ENCODE measurements around the gene AFF1.
"Not testable (repeated sequence)": the region's sequence is repeated elsewhere in the genome, so short reads cannot be mapped to it uniquely, and the experiment has no call there.

AFF1 gene

DNA sequence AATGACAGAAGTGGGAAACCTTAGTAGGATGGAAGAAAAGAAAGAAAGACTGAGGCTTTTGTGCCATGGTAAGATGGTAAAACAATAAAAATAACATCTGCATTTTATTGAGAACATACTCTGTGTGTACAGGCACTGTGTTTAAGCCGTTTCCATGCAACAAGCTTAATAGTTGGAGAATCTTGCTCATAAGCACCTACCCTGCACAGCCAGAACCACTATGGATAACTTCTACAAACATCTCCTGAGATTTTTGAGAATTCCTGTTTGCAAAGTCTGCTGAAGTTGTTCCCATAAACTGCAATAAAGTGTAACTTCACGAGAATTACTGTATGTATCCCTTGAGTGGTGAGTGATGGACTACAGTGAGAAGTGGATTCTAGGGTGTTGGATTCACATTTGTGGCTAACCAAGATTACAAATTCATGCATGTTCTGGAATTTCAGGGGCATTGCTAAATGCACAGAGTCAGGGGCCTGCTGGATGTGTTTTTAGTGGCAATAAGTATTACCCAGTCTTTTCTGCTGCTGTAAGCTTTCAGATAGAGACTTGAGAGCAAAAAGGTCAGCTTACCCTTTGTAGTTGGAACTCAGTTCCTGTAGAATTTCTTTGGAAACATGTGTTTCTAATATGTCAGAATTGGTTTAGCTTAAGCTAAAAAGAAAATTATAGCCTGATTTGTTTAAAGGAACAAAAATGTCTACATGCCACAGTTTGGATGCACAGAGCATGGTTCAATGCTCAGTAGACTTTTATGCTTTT lies 132.5 kb downstream of the AFF1 start:
- DNase-seq: no peak

DNA sequence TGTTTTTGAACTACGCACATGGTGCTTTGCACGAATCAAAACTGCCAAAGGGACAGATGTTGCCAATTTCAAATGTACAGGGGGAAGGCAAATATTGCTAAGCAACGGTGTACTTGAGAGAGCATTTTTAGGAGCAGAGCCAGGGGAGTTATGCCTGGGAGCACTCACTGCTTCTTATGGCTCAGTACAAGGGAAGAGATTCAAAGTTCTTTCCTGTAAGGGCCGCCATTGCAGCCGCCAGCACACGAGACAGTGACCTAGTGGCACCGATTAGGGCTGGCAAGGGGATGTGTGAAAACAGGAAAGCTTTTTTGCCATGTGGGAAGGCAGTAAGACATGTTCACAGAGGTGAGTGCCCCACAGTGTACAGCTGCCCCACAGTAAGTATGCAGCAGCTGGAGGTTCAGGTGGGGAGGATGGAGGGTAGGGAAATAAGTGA lies 133.8 kb downstream of the AFF1 start:
- peak; percentile 61 to 91 for DNase-seq

DNA sequence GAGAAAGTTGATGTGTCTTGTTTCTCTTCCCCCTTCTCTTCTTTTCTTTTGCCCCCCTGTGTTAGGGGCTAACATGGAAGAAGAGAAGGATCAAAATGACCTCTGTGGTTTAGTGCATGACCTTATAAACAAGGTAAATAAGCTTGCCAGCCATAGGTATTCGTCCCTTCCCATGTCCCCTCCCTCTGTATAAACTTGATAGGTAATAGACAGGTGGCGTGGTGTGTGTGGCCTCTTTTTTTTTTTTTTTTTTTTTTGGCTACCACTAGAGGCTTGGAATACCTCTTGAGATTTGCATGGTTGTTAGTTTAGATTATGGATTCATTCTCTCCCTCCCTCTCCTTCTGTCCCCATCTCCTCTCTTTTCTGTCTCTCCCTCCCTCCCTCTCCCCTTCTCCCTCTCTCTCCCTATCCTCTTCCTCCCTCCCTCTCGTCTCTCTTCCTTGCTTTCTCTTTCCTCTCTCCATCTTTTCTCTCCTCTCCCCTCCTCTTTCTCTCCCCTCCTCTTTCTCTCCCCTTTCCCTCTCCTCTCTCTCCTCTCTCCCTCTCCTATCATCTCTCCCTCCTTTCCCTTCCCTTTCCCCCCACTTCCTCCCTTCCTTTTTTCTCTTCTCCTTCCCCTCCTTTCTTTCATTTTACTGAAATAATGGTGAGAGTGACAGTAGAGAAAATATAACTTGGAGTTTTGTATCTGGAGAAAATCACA lies 134.4 kb downstream of the AFF1 start:
- peak; percentile 5 to 60 for DNase-seq

DNA sequence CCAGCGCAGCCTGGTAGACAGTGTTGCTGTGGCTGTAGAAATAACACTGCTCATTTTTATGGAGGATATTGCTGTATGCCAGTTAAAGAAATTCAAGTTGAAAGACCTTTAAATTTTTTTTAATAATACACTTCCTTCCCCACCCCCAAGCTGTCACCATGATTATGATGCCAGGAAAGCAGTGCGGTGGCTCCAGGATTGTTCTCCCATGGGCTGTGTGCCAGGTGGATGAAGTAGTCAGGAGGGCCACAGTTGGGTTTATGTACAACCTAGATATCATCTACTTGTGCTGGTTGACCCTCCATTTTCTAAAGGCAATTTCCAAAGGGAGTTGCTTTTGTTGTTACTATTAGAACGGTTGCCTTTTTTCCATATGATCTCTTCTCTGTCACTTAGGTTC lies 136.6 kb downstream of the AFF1 start:
- DNase-seq: peak; percentile 51 to 68

- not testable (repeated sequence) for DNase-seq
Measured at GRCh38 chr4:87072545-87072944, 137.7 kb downstream of the AFF1 start.

DNA sequence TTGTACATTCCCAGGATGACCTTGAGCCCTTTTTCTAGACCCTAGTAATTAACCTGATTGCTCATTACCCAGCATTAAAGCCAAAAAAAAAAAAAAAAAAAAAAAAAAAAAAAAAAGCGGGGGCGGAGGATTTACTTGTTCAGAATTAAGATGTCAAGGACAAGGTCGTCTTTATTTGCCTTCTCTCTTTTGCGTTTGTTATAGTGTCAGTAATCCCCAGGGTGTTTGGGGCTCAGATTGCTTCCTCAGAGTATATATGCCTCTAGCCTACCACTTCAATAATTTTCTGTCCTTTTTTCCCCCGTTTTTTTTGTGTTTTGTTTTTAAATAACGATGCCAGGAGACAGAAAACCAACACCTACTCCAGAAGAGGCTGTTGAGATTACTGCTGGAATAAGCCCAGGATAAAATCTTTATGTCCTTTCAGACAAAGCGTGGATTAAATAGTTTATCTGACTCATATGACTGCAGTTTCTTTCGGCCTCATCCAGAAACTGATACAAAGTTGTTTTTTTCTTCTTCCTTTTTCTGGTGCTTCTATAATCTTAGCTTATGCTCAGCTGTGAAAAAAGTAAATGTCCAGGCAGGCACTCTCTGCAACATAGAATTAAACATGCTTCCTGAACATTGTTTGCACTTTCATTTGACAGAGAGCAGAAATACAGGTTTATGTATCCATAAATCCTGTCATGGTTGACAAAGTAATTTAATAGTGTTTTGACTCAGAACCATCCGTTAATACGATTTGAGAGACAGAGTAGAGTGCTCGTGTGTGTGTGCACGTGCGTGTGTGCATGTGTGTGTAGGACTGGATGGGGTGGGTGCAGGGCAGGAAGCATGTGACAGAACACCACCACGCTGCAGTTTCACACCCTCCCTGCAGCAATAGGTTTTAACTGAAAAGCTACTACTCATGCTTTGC lies 138.6 kb downstream of the AFF1 start:
- DNase-seq: peak; percentile 56 to 87

GRCh38 chr4:87074121-87074488 lies 139.3 kb downstream of the AFF1 start:
- no peak for DNase-seq

- DNase-seq: no peak
Measured at GRCh38 chr4:87075876-87076275, 141.1 kb downstream of the AFF1 start.

- DNase-seq: no peak
Measured at GRCh38 chr4:87076690-87077358, 142.0 kb downstream of the AFF1 start.

GRCh38 chr4:87077914-87078585 lies 143.2 kb downstream of the AFF1 start:
- no peak for DNase-seq

DNA sequence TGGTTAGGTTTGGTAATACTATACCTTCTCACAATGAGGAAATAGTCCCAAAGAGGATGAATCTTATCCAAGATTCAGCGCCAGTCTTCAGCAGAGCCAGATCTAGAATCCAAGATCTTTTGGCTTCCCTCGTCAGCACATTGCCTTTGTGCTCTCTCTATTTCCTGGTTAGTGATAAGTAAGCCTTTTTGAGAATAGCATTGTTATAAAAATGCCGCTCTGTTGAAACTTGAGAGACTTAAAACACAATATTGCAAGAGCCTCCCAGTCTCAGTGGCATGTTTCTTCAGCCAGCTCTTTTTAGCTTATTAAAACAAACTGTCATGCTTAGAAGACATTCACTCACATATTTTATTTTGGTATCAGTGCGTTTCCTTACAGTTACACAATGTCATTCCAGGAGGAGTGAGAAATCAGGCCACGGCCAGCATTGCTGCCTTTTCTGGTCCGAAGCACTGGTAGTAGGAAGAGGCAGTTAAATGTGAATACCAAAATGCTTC lies 144.2 kb downstream of the AFF1 start:
- DNase-seq: no peak

GRCh38 chr4:87079967-87080366 lies 145.2 kb downstream of the AFF1 start:
- no peak for DNase-seq

DNA sequence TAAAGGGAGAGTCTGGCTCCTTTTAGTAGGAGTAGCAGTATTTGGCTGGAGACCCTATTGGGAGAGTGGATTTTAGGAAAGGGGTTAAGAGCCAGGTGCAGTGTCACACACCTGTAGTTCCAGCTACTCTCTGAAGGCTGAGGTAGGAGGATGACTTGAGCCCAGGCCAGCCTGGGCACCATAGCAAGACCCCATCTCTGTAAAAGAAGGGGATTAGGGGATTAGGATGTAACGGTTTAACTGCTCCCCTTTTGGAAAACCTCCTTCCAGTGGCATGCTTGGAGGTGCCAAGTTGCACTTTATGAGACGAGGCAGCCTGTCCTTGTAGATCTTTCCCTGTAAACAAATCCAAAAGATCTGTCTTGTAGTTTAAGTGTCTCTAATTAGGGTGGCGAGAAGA lies 145.7 kb downstream of the AFF1 start:
- no peak for DNase-seq

DNA sequence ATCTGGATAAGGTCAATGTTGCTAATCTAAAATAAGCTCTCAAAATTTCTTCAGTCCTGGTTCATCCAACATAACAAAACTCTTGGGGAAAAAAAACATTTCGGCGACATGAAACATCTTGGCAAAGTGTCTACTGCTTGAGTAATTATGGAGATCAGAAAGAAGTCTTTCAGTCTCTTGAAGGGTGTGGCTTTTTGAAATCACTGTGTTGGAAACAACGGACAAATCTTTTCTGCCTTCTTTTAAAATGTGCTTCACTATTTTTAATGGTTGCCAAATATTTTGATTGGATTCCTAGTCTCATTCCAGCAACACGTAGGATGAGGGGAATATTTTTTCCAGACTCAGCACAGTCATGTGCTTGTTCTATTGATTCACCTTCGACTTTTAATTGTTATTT lies 147.0 kb downstream of the AFF1 start:
- no peak for DNase-seq

DNA sequence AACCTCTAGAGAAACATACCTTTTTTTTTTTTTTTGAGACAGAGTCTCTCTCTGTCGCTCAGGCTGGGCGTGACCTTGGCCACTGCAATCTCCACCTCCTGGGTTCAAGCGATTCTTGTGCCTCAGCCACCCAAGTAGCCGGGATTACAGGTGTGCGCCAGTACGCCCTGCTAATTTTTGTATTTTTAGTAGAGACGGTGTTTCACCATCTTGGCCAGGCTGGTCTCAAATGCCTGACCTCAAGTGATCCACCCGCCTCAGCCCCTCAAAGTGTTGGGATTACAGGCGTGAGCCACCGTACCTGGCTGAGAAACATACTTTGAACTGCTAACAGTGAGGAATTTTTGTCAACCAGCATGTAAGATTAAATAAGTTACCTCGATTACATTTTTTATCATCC lies 150.9 kb downstream of the AFF1 start:
- DNase-seq: not testable (repeated sequence)

GRCh38 chr4:87086143-87086805 lies 151.5 kb downstream of the AFF1 start:
- no peak for DNase-seq

DNA sequence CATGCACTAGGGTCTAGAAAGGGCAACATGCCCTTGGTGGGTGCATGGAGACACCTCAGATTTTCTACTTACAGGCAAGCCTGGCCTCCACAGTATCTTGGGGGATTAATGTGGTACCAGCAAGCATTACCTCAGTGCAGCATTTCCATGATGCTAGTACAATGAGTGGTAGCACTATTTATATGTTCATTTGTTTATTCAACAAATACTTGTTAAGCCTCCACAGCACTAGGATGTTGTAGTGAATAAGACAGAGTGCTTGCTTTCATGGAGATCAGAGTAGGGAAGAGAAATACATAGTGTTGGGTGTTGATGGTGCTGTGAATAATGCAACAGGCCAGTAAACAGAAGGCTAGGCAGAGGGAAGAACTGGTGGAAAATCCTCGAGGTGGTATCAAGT lies 152.2 kb downstream of the AFF1 start:
- no peak for DNase-seq

GRCh38 chr4:87087420-87087819 lies 152.6 kb downstream of the AFF1 start:
- no peak for DNase-seq

- no peak for DNase-seq
Measured at GRCh38 chr4:87088186-87088585, 153.4 kb downstream of the AFF1 start.

DNA sequence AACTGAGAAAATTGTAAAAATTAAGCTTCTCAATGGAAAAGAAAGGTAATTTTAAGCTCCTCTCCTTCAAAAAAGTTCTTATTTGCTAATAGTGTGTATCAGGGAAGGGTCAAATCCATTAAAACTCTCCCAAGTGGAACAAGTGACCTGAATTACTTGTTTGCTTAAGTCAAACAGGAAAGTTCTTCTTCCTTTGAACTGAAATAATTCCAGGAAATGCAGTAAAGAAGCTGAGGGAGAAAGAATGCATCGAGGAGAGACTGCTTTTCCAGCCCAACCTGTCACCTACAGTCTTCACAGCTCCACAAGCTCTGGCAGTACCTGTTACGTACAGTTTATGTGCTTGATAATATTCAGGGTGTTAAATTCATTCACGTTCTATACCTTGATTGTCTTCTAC lies 154.6 kb downstream of the AFF1 start:
- no peak for DNase-seq

GRCh38 chr4:87090305-87090704 lies 155.5 kb downstream of the AFF1 start:
- no peak for DNase-seq
